GM19452 (cell line): Measurements from ENCODE around the gene MRPL9.
"Not testable (repeated sequence)": the region's sequence is repeated elsewhere in the genome, so short reads cannot be mapped to it uniquely, and the experiment has no call there.

Experiments
- ATAC-seq: cut with Tn5 transposase; IDR thresholded peaks from one replicate; pipeline ENCODE4 v1.9.1; 2021; ENCODE audit not compliant: unreplicated experiment

Gene MRPL9

DNA sequence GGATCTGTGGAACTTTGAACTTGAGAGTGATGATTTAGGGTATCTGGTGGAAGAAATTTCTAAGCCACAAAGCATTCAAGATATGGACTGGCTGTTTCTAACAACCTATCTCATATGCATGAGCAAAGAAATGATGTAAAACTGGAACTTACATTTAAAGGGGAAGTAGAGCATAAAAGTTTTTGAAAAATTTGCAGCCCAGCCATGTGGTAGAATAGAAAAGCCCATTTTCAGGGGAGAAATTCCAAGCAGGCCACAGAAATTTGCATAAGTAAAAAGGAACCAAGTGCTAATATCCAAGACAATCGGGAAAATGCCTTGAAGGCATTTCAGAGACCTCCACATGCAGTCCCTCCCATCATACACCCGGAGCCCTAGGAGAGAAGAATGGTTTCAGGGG is 26.3 kb downstream of the MRPL9 start:
- ATAC-seq: no peak

GRCh38 chr1:151733995-151734394 is 29.3 kb downstream of the MRPL9 start:
- not testable (repeated sequence) for ATAC-seq

DNA sequence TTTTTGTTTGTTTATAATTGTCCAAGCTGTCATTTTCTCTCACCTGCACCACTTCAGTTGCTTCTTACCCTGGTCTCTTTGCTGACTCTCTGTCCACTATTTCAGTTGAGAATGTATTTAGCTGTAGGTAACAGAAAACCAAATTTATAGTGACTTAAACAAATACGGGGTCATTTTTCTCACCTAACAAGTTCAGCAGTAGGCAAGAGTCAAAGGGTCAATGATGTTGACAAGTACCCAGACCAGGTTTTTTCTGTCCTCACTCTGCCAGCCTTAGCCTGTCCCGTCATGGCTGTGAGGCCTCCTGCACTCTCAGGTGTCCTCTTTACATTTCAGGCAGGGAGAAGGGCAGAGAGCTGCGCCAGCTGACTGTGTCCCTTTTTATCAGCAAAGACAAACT is 30.2 kb downstream of the MRPL9 start:
- no peak for ATAC-seq

DNA sequence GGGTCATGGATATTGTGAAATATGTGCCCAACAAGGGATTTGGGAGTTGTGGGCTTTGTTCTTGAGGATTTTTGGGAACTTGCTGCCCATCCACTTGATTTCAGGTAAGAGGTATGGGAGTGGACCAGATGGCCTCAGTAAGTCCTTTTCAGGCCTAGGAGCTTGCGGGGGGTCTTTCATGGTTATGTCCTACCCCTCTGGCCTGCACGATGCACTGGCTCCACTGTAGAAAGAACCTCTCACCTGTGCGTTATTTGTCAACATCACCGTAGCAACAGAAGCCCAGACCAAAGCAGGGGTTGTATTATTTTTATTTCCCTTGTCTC is 33.4 kb downstream of the MRPL9 start:
- no peak for ATAC-seq

GRCh38 chr1:151729157-151729965 is 33.9 kb downstream of the MRPL9 start:
- ATAC-seq: no peak

DNA sequence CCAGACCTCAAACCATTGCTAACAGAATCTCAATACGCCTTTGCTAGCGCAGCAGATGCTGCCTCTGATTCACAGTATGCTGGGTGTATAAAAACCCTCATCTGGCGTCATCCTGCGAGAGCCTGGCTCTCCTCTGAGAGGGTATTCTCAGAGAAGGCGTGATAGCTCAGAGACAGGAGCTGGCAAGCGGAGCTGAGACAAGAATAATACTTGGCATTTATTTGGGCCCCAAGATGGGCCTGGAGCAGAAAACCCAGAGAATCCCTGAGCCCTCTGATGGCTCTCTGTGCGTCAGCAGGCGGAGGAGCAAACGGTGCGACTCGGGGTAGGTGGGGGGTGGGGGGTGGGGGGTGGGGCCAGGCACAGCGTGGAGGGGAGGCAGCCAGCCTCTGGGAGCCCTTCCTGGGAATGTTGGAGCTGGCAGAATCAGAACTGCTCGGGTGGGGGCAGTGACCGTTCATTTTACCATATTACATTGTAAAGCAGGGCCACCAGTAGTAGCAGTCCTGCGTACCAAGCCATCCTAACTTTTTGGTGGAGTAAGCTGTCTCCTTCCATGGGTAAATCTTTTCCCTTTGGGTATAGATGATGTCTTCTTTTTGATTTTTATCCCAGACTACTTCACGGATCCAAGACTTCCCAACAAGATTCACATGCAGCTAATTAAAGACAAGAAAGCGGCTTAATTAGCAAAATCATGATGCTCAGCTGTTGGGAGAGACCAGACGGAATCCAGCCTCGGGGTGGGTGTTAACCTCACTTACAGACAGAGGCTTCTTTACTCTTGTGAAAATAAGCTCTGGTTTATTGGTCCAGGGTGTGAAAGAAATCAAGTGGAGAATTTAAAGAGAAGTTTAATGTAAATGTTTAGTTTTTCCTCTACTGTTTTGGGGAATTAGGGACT is 34.9 kb downstream of the MRPL9 start:
- ATAC-seq: no peak

DNA sequence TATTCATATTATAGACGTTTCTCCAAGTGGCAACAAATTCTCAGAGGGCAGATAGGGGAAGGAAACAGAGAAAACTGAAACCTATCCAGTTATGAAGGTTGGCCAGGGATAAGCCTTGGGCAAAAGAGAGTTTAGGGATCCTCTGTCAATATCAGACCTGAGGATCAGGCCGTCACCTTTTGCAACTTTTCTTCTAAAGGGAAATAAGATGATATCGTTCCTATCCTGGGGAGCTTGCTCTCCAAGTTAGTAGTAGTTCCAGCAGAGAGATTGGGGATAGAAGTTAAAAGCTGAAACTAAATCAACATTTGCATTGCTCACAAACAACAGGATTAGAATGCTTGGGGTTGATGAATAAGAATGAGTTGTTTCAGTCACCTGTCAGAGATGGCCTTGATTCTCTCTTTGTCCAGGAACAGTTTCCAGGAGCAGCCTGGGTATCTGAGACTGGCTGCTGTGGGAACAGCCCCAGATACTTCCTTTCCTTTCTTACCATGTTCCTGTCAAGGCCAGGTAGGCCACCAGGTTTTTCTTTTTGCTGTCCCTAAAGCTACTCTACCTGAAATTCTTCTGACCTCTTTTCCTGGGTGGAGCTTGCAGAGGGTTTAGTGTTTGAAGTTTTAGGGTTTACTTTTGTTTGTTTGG is 39.4 kb downstream of the MRPL9 start:
- ATAC-seq: no peak

DNA sequence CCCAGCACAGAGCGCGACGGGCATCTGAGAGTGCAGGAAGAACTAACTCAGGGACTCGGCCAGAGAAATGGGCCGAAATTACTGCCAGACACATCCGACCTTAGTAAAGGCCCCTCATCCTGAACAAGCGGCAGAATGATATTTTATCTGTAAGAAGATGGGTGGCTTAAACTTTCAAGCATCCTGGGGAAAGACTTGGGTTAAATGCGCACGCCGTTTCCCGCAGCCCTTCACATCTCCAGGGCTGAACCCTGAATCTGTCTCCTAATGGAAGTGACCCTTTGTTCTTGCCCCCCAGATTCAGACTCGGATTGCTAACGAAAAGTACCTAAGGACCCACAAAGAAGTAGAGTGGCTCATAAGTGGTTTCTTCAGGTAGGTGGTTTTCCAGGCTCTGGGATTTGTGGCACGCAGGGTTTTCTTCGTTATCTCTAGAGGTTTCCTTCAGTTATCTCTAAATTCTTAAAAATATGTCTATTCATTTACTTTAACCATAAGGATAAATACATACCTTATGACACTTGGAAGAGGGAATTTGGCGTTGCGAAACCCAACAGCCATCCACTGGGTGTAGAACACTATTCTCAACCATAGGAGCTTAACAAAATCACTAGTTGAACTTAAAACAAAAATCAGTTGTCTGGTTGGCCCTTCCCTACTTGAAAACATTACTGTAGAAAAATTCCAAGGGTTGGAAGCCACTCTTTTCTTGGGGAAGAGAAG is 41.3 kb downstream of the MRPL9 start:
- ATAC-seq: no peak

GRCh38 chr1:151720974-151721787 is 42.1 kb downstream of the MRPL9 start, which contains the start of gene RIIAD1:
RIIAD1 (plus strand) TSS chr1:151721522; CDS start chr1:151721537, 15 bp downstream.
- peak; percentile 70 for ATAC-seq

DNA sequence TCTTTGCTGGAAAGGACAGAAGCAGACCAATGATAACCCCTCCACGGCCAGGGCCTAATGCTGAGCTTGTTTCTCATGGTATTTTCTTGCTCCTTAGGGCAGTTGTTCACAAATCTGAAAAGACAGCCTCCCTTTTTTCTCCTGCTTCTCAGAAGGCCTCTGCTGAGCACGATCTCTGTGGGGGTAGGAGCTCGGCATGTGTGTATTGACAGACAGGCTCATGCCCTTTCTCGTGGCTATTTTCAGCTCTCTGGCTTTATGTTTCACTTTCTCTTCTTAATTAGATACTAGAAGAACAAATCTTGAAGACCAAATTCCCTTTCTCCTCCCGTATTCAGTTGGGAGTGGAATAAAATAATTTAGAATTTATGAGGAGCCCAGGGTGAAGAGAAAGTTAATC is 42.7 kb downstream of the MRPL9 start:
- ATAC-seq: no peak

GRCh38 chr1:151720125-151720524 is 43.2 kb downstream of the MRPL9 start:
- no peak for ATAC-seq

- ATAC-seq: no peak
Observed at GRCh38 chr1:151718666-151719065, 44.6 kb downstream of the MRPL9 start.

DNA sequence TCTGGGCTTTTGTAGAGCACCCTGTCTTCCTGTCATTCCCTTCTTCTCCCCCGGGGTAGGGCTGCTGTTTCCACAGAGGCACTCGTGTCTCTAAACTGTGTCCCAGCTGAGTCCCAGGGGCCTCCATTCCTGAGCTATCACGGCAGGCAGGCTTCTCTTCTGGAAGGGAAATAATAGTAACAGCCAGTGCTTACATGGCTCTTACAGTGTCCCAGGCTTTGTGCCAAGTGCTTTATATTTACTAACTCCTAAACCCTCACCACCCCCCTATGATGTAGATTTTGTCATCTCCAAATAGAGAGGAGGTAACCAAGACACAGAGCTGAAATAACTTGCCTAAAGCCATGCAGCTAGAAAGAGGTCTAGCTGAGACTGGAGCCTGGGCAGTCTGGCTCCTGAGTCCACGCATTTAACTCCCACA is 45.3 kb downstream of the MRPL9 start:
- no peak for ATAC-seq

DNA sequence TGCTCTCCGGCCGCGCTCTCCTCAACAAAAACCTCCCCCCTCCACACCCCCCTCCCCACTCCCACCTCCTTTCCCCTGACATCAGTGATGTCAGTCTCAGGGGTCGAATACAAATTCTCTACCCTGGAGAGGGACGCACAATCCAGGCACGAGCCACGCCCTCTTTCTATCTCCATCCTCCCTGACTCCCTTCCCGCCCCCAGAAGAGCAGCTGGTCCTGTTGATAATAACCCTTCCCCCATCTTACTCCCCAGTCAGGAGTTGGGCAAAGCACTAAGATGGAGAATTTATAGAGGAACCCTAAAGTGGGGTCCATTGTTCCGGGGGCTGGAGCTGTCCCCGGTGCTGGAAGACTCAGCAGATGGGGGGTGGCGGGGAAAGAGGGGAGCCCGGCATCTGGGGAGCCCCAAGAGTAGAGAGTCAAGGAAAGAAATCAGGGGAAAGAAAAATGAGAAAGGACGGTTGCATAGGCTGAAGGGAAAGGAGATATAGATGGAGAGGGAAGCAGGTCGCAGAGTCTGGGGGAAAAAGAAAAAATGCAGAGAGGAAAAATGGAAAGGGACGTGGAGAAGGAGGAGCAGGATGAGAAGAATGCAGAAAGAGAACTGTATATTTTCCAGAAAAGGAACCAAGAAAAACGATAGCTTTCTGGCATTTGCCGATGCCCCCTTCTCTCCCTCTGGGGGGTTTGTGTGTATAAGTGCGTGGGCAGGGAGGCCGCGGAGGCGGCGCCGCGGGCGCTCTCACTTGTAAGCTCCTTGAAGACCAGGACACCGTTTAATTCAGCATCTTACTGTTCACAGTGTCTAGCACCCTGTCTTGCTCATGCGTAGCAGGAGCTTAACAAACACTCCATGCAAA is 46.3 kb downstream of the MRPL9 start, which contains the start of gene CELF3:
CELF3 (minus strand) TSS at position 33 of the 861 bp plus-strand sequence. CDS start 783 bp downstream, outside the sequence.
- no peak for ATAC-seq

- ATAC-seq: no peak
Observed at GRCh38 chr1:151716405-151716762, 46.9 kb downstream of the MRPL9 start.

DNA sequence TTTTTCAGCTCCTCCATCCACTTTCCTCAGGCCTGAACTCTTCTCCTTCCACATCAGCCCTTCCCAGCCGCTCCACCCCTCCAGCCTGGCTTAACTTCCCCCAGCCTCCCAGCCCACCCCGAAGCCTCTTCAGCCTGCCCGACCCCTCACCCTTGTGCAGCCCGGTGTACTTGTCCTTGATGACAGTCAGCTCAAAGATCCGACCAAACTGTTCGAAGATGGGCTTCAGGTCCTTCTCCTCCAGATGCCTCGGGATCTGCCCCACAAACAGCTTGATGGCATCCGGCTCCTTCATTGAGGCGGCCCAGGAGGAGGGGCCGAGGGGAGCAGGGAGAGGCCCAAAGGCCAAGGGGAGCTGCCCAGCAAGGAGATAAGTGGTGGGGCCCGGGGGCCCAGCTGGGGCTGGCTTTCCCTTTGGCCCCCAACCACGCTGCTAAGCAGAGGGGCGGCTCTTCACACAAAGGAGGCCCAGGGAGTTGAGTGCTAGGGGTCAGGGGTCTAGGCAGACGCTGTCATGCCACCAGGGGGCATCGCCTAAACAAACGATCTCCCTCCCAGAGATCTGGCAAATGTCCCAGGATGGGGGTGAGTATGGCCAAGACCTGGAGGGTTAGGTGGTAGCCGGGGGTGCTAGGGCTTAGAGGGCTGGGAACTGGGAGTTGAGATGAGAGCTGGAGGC is 47.4 kb downstream of the MRPL9 start:
- ATAC-seq: no peak

- ATAC-seq: no peak
Observed at GRCh38 chr1:151714820-151715725, 48.2 kb downstream of the MRPL9 start.
